SK-N-SH (cell line): Measurements from ENCODE around the gene TAOK2. TPM values are rescaled to one million over a fixed set of nuclear protein-coding genes. Genes with fewer than 3 reads are reported as not detected.

Experiments
- CTCF ChIA-PET: fragments of 300-600, 350-600 bp; formaldehyde crosslinking; extraction: SDS; loops from one replicate; lab custom pipeline; 2021; lab: Yijun Ruan, JAX
- POLR2A ChIA-PET: fragments of 350-600 bp; sonication (Branson Sonifier 250); formaldehyde crosslinking; extraction: SDS; loops from one replicate; lab custom pipeline; 2020; ENCODE audit warnings: antibody characterized with exemption, inconsistent platforms; lab: Yijun Ruan, JAX
- DNase-seq: peaks from one replicate; pipeline ENCODE4 v3.0.0; 2012
- H2AFZ ChIP-seq: fragments of 200-600 bp; sonication (generic); 2 replicates; pipeline ENCODE4 v1.8.1; 2016; ENCODE audit warnings: antibody characterized with exemption, mild to moderate bottlenecking, low read depth
- H3F3A ChIP-seq: fragments of 200-600 bp; sonication (generic); replicated peaks from 2 replicates; pipeline ENCODE3; 2016; ENCODE audit warnings: antibody characterized with exemption, mild to moderate bottlenecking; ENCODE audit not compliant: insufficient read depth
- H3K27ac ChIP-seq, 2 experiments: fragments of 200-500 bp in 1 of 2; fragments of 200-600 bp in 1 of 2; sonication (Bioruptor generic) in 1 of 2; sonication (generic), shearing (Covaris generic) in 1 of 2; 2 replicates each; pipeline versions ENCODE4 v1.5.1 to v1.6.1; 2014 to 2016; ENCODE audit warnings: low read depth in 2 of 2, inconsistent platforms in 1 of 2, low read length in 1 of 2, mild to moderate bottlenecking in 1 of 2, mixed read lengths in 1 of 2
- H3K27me3 ChIP-seq: fragments of 200-600 bp; sonication (generic), shearing (Covaris generic); 2 replicates; pipeline ENCODE4 v1.6.1; 2016; ENCODE audit warnings: mixed run types; ENCODE audit not compliant: insufficient read depth
- H3K36me3 ChIP-seq, 2 experiments: fragments of 200-500 bp in 1 of 2; fragments of 200-600 bp in 1 of 2; sonication (Bioruptor generic) in 1 of 2; sonication (generic) in 1 of 2; replicated peaks in 1 of 2; 2 replicates each; pipeline versions ENCODE3 to v1.5.1; 2014 to 2016; ENCODE audit warnings: low read length in 1 of 2, mild to moderate bottlenecking in 1 of 2; ENCODE audit not compliant: insufficient read depth in 2 of 2, control insufficient read depth in 1 of 2
- H3K4me1 ChIP-seq, 2 experiments: fragments of 200-500 bp in 1 of 2; fragments of 200-600 bp in 1 of 2; sonication (Bioruptor generic) in 1 of 2; sonication (generic), shearing (Covaris generic) in 1 of 2; 2 replicates each; pipeline versions ENCODE4 v1.5.1 to v1.6.1; 2014 to 2016; ENCODE audit warnings: low read depth in 1 of 2, low read length in 1 of 2, mixed run types in 1 of 2; ENCODE audit not compliant: insufficient read depth in 2 of 2, control insufficient read depth in 1 of 2
- H3K4me2 ChIP-seq: fragments of 200-600 bp; sonication (generic), shearing (Covaris generic); 2 replicates; pipeline ENCODE4 v1.6.1; 2017; ENCODE audit warnings: mixed run types
- H3K4me3 ChIP-seq, 2 experiments: fragments of 200-500 bp in 1 of 2; fragments of 200-600 bp in 1 of 2; sonication (Bioruptor generic) in 1 of 2; sonication (generic), shearing (Covaris generic) in 1 of 2; 2 replicates each; pipeline versions ENCODE4 v1.5.1 to v1.8.1; 2014 to 2016; ENCODE audit warnings: low read depth in 2 of 2, inconsistent platforms in 1 of 2, low read length in 1 of 2, mild to moderate bottlenecking in 1 of 2, mixed read lengths in 1 of 2, moderate library complexity in 1 of 2
- H3K79me2 ChIP-seq: fragments of 200-600 bp; sonication (generic); 2 replicates; pipeline ENCODE4 v1.8.1; 2017; ENCODE audit warnings: mild to moderate bottlenecking; ENCODE audit not compliant: insufficient read depth
- H3K9ac ChIP-seq: fragments of 200-600 bp; sonication (generic); 2 replicates; pipeline ENCODE4 v1.6.1; 2017; ENCODE audit warnings: mixed run types
- H3K9me2 ChIP-seq: fragments of 200-600 bp; sonication (generic); 2 replicates; pipeline ENCODE4 v1.6.1; 2017; ENCODE audit warnings: mixed run types
- H3K9me3 ChIP-seq: fragments of 200-600 bp; sonication (generic); 2 replicates; pipeline ENCODE4 v1.6.1; 2017; ENCODE audit warnings: mixed run types, mild to moderate bottlenecking, moderate library complexity
- H4K20me1 ChIP-seq: fragments of 200-600 bp; sonication (generic); 2 replicates; pipeline ENCODE4 v1.6.1; 2017; ENCODE audit warnings: mild to moderate bottlenecking, mixed run types; ENCODE audit not compliant: insufficient read depth
- CHD2 ChIP-seq: fragments of 150-350 bp; IDR thresholded peaks from 2 replicates; pipeline ENCODE4 v1.6.1; 2018; ENCODE audit warnings: low read length; ENCODE audit not compliant: partially characterized antibody
- EP300 ChIP-seq, 2 experiments: IDR thresholded peaks; 2 replicates each; pipeline versions ENCODE4 v1.4.0 to v1.6.1; 2012; ENCODE audit warnings: borderline replicate concordance in 1 of 2, low read depth in 1 of 2, low read length in 1 of 2
- EZH2phosphoT487 ChIP-seq: fragments of 200-600 bp; sonication (generic); IDR thresholded peaks from 2 replicates; pipeline ENCODE4 v1.6.1; 2017; ENCODE audit warnings: low read depth, mixed run types, mild to moderate bottlenecking, antibody characterized with exemption, moderate library complexity, borderline replicate concordance
- FOSL2 ChIP-seq: IDR thresholded peaks from 2 replicates; pipeline ENCODE4 v1.4.0; 2012; ENCODE audit warnings: low read depth, mild to moderate bottlenecking, moderate library complexity, borderline replicate concordance
- FOXM1 ChIP-seq: IDR thresholded peaks from 2 replicates; pipeline ENCODE4 v1.4.0; 2012; ENCODE audit warnings: low read depth, mild to moderate bottlenecking
- IRF3 ChIP-seq: fragments of 150-350 bp; IDR thresholded peaks from 2 replicates; pipeline ENCODE4 v1.6.1; 2016; ENCODE audit warnings: mild to moderate bottlenecking, low read depth, low read length
- MEF2A ChIP-seq: IDR thresholded peaks from 2 replicates; pipeline ENCODE4 v1.4.0; 2012; ENCODE audit warnings: low read depth, borderline replicate concordance
- MXI1 ChIP-seq: IDR thresholded peaks from 2 replicates; pipeline ENCODE4 v1.6.1; 2012; ENCODE audit warnings: mild to moderate bottlenecking, low read depth, low read length, improper control_type of control experiment
- POLR2AphosphoS5 ChIP-seq: IDR thresholded peaks from 2 replicates; pipeline ENCODE4 v1.6.1; 2012; ENCODE audit warnings: low read depth, low read length
- RCOR1 ChIP-seq: fragments of 150-350 bp; IDR thresholded peaks from 2 replicates; pipeline ENCODE4 v1.6.1; 2017; ENCODE audit warnings: antibody characterized with exemption, low read length
- REST ChIP-seq: IDR thresholded peaks from 2 replicates; pipeline ENCODE4 v1.6.1; 2012; ENCODE audit warnings: mild to moderate bottlenecking, low read depth, low read length, moderate library complexity
- RXRA ChIP-seq: IDR thresholded peaks from 2 replicates; pipeline ENCODE4 v1.4.0; 2012; ENCODE audit warnings: low read depth, mild to moderate bottlenecking, borderline replicate concordance
- SIN3A ChIP-seq: IDR thresholded peaks from 2 replicates; pipeline ENCODE4 v1.6.1; 2012; ENCODE audit warnings: low read depth, mild to moderate bottlenecking, low read length, moderate library complexity, borderline replicate concordance
- TEAD4 ChIP-seq: IDR thresholded peaks from 2 replicates; pipeline ENCODE4 v1.4.0; 2012; ENCODE audit warnings: mild to moderate bottlenecking, borderline replicate concordance; ENCODE audit not compliant: insufficient read depth
- USF2 ChIP-seq: fragments of 150-350 bp; IDR thresholded peaks from 2 replicates; pipeline ENCODE4 v1.6.1; 2017; ENCODE audit warnings: antibody characterized with exemption, low read length, low read depth, borderline replicate concordance
- YY1 ChIP-seq: IDR thresholded peaks from 2 replicates; pipeline ENCODE4 v1.4.0; 2012; ENCODE audit warnings: low read depth, mild to moderate bottlenecking
- WGBS: methylation state at CpG from one replicate; pipeline ENCODE4 v1.1.6; 2017; ENCODE audit warnings: low lambda C conversion rate; 5-methylcytosine and 5-hydroxymethylcytosine counted together
- polyA plus RNA-seq, 3 experiments: library from polyadenylated mRNA; depleted of rRNA; stranded (reverse); fragments of >200 nt; gene quantifications; 2 replicates each; pipeline ENCODE4 v1.2.3, GENCODE V29; 2012
- TF ChIP-seq, protein P1 (sequence below): IDR thresholded peaks from 2 replicates; pipeline ENCODE4 v1.4.0; 2012; ENCODE audit warnings: low read depth
- TF ChIP-seq, protein P2 (sequence below): IDR thresholded peaks from 2 replicates; pipeline ENCODE4 v1.4.0; 2012; ENCODE audit warnings: low read depth, borderline replicate concordance
- TF ChIP-seq, protein P3 (sequence below): IDR thresholded peaks from 2 replicates; pipeline ENCODE4 v1.4.0; 2012; ENCODE audit warnings: low read depth, borderline replicate concordance

Gene TAOK2
- polyA plus RNA-seq, 1 of the 3 experiments (the other 2 are of a cell fraction) = 21.9 TPM

GRCh38 chr16:30003670-30004423 is 30.2 kb downstream of the TAOK2 start:
- no peak for DNase-seq
- no peak overlapping the region for H3K27ac ChIP-seq
- H3K27me3 ChIP-seq = no peaks in the 10 kb centered on the region
- TF ChIP-seq, protein P1, sequence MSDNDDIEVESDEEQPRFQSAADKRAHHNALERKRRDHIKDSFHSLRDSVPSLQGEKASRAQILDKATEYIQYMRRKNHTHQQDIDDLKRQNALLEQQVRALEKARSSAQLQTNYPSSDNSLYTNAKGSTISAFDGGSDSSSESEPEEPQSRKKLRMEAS = no peak
- TF ChIP-seq POLR2AphosphoS5 (no peak), MXI1 (no peak), CHD2 (no peak), RXRA (no peak), FOSL2 (no peak), TEAD4 (no peak), EZH2phosphoT487 (no peak), RCOR1 (no peak), YY1 (no peak), SIN3A (no peak), REST (no peak), MEF2A (no peak), FOXM1 (no peak), IRF3 (no peak), USF2 (no peak), EP300 (IDR thresholded peaks at IDR 0.05; ENCODE audit: borderline replicate concordance in 1 of 2, low read depth in 1 of 2, low read length in 1 of 2) (no peak)
- TF ChIP-seq, protein P2, sequence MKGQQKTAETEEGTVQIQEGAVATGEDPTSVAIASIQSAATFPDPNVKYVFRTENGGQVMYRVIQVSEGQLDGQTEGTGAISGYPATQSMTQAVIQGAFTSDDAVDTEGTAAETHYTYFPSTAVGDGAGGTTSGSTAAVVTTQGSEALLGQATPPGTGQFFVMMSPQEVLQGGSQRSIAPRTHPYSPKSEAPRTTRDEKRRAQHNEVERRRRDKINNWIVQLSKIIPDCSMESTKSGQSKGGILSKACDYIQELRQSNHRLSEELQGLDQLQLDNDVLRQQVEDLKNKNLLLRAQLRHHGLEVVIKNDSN = no peak
- TF ChIP-seq, protein P3, sequence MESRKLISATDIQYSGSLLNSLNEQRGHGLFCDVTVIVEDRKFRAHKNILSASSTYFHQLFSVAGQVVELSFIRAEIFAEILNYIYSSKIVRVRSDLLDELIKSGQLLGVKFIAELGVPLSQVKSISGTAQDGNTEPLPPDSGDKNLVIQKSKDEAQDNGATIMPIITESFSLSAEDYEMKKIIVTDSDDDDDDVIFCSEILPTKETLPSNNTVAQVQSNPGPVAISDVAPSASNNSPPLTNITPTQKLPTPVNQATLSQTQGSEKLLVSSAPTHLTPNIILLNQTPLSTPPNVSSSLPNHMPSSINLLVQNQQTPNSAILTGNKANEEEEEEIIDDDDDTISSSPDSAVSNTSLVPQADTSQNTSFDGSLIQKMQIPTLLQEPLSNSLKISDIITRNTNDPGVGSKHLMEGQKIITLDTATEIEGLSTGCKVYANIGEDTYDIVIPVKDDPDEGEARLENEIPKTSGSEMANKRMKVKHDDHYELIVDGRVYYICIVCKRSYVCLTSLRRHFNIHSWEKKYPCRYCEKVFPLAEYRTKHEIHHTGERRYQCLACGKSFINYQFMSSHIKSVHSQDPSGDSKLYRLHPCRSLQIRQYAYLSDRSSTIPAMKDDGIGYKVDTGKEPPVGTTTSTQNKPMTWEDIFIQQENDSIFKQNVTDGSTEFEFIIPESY = no peak
- H3K36me3 ChIP-seq = peaks cover 5 to 14% of the 10 kb centered on the region in 2 experiments
- POLR2A ChIA-PET = interaction anchor here (0.6 kb wide), 1 partner anchor 8 kb away, joined by 5 read pairs; no protein-coding TSS in a partner anchor
- no peak overlapping the region for H3K9ac ChIP-seq
- CTCF ChIA-PET = interaction anchor here (0.9 to 4.7 kb wide), 6 partner anchors 28 to 185 kb away, joined by 3 to 41 read pairs (median 4); partner anchors contain the start of genes SEZ6L2, TAOK2 and TLCD3B
- no peaks in the 10 kb centered on the region; the same call in 1 of the 2 replicates for H3K79me2 ChIP-seq
- H4K20me1 ChIP-seq = no peaks in the 10 kb centered on the region
- no peak overlapping the region for H3K4me3 ChIP-seq
- no peak overlapping the region for H2AFZ ChIP-seq
- H3K4me2 ChIP-seq = no peak overlapping the region
- no peaks in the 10 kb centered on the region for H3K9me3 ChIP-seq
- no peaks in the 10 kb centered on the region for H3K9me2 ChIP-seq
- H3K4me1 ChIP-seq = no peaks in the 10 kb centered on the region
- 91% methylated on average over 15 of the region's 17 CpGs for WGBS
- no peaks in the 10 kb centered on the region for H3F3A ChIP-seq
